Type B pancreatic cell (in vitro differentiated cells): ENCODE data around the gene PLXNA1. TPM values are rescaled to one million over a fixed set of nuclear protein-coding genes. Genes with fewer than 3 reads are reported as not detected.

ENCODE experiments used
- DNase-seq: peaks from one replicate; pipeline ENCODE4 v3.0.0; 2021; ENCODE audit warnings: mixed read lengths; ENCODE audit not compliant: unreplicated experiment; ENCODE audit errors: extremely low spot score
- H3K27ac Mint-ChIP-seq: 2 replicates; pipeline ENCODE4 v1.8.0; 2021; ENCODE audit warnings: mild to moderate bottlenecking, mixed read lengths
- H3K27me3 Mint-ChIP-seq: 2 replicates; pipeline ENCODE4 v1.8.0; 2021; ENCODE audit warnings: mixed read lengths
- H3K36me3 Mint-ChIP-seq: 2 replicates; pipeline ENCODE4 v1.8.0; 2021; ENCODE audit warnings: mixed read lengths
- H3K4me1 Mint-ChIP-seq: one replicate; pipeline ENCODE4 v1.8.0; 2021; ENCODE audit warnings: mixed read lengths; ENCODE audit not compliant: unreplicated experiment
- H3K4me3 Mint-ChIP-seq: 2 replicates; pipeline ENCODE4 v1.8.0; 2021; ENCODE audit warnings: mild to moderate bottlenecking, mixed read lengths
- H3K9me3 Mint-ChIP-seq: 2 replicates; pipeline ENCODE4 v1.8.0; 2021; ENCODE audit warnings: mixed read lengths
- total RNA-seq: library from RNA; stranded (reverse); gene quantifications from 2 replicates; pipeline ENCODE4 v1.2.1, GENCODE V29; 2021; ENCODE audit warnings: low replicate concordance
- TF ChIP-seq, protein P1 (sequence below): fragments of 200-600 bp; sonication (generic); conservative IDR thresholded peaks from 2 replicates; pipeline ENCODE4 v1.5.0; 2021; ENCODE audit warnings: antibody characterized with exemption, mild to moderate bottlenecking

PLXNA1 gene
- total RNA-seq, 1 donor from 2014 or later, result 59.2 TPM

DNA sequence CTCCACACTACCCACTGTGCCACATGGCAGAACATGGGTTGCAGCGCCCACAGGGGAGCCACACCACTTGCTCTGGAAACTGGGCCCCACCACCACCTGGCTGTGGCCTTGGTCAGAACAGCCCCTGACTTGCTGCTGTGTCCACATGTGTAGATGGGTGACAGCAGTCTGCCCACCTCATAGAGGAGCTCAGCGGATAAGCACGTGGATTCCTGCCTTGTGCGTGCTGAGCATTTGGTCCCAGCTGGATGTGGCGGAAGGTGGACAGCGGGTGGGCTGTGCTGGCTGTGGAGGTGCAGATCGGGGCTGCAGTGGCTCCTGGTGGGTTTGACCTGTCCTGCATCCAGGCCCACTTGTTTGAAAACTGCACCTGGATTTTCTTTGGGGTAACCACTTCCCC is 6.0 kb upstream of the PLXNA1 start:
- Mint-ChIP-seq H3K27ac (no peak overlapping the region), H3K27me3 (peaks cover 29% of the 10 kb centered on the region), H3K9me3 (peaks cover 14% of the 10 kb centered on the region), H3K4me1 (no peaks in the 10 kb centered on the region), H3K4me3 (no peak overlapping the region), H3K36me3 (no peaks in the 10 kb centered on the region)
- no peak for DNase-seq
- TF ChIP-seq, protein P1, sequence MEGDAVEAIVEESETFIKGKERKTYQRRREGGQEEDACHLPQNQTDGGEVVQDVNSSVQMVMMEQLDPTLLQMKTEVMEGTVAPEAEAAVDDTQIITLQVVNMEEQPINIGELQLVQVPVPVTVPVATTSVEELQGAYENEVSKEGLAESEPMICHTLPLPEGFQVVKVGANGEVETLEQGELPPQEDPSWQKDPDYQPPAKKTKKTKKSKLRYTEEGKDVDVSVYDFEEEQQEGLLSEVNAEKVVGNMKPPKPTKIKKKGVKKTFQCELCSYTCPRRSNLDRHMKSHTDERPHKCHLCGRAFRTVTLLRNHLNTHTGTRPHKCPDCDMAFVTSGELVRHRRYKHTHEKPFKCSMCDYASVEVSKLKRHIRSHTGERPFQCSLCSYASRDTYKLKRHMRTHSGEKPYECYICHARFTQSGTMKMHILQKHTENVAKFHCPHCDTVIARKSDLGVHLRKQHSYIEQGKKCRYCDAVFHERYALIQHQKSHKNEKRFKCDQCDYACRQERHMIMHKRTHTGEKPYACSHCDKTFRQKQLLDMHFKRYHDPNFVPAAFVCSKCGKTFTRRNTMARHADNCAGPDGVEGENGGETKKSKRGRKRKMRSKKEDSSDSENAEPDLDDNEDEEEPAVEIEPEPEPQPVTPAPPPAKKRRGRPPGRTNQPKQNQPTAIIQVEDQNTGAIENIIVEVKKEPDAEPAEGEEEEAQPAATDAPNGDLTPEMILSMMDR, result no peak

DNA sequence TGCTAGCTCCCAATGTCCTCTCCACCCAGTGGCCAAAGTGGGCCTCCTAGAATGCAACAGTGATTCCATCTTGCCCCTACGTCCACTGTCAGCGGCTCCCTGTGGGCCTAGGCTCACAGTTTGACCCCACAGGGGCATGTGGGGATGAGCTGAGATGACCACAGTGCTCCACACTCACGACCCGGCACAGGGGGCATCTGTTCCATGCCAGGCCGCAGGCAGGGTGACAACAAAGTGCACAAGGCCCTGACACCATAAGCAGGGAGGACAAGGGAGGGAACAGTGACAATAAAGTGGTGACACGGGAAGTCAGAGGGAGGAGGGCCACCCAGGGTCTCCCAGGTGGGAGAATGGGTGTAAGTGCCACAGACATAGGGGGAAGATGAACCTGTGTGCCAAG is 5.1 kb upstream of the PLXNA1 start:
- Mint-ChIP-seq H3K36me3 (no peaks in the 10 kb centered on the region), H3K27ac (no peak overlapping the region), H3K4me1 (no peaks in the 10 kb centered on the region), H3K27me3 (peaks cover 29% of the 10 kb centered on the region), H3K9me3 (peaks cover 14% of the 10 kb centered on the region), H3K4me3 (no peak overlapping the region)
- TF ChIP-seq, protein P1, result no peak
- DNase-seq, result no peak

DNA sequence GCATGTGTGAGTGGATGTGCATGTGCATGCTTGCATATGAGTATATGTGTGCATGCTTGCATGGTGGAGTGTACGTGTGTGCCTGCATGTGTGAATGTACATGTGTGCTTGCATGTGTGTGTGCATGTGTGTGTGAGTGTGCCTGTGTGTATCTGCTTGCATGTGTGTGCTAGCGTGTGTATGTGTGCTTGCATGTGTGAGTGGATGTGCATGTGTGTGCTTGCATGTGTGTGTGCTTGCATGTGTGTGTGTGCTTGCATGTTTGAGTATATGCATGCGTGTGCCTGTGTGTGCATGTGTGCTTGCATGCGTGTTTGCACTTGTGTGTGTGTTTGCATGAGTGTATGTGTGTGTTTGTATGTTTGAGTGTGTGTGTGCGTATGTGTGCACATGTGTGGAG is 4.6 kb upstream of the PLXNA1 start:
- Mint-ChIP-seq H3K4me1 (no peaks in the 10 kb centered on the region), H3K27me3 (peaks cover 29% of the 10 kb centered on the region)

DNA sequence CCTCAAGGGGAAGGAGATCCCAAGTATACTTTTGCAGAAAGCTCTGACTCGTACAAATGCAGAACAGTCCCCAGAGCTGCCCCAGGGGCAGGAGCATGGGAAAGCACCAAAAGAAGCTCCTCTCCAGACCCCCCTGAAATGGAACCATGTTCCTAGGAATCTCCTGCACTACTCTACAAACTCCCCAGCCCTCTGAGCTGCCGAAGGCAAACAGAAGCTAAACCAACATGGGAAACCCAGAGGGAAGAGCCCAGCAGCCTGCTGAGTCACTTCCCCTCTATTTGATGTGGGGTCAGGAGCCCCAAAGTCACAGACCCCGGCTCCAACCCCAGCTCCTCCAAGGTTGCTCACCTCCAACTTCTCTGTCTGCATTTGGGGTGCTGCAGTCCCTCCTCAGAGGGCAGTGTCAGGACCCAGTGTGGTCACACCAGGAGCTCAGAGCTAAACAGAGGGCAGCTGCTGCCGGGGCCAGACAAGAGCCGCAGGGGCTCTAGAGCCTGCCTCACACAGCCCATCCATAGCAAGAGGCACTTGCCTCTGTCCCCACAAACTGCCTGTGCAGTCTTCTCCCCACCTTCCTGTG is 3.8 kb upstream of the PLXNA1 start:
- H3K9me3 Mint-ChIP-seq, result peaks cover 13% of the 10 kb centered on the region

More for the DNA sequence above, 4.6 kb upstream of the PLXNA1 start:
- TF ChIP-seq, protein P1, result no peak
- Mint-ChIP-seq H3K36me3 (no peaks in the 10 kb centered on the region), H3K27ac (no peak overlapping the region), H3K4me3 (no peak overlapping the region), H3K9me3 (peaks cover 14% of the 10 kb centered on the region)
- no peak for DNase-seq

DNA sequence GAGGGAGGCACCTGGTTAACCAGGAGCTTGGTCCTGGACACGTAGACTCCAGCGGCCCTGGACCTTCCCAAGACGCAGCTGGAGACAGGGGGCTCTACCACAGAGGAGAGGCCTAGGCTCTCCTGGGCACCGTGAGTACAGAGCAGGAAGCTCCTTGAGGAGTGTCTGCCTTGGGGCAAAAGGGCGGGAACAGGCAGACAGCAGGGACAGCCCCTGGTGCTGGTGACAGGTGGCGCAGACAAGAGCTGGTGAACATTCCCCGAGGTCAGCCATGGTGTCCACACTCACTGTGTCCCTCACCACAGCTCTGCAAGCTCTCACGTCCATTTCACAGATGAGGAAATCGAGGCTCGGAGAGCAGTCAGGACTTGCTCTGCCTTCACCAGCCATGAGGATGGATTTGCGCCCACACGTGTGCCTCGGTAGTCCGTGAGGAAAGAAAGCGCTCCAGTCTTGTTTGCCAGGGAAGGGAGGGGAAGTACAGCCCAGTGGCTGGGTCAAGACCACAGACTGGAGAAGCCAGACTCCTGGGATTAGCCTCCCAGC is 2.6 kb upstream of the PLXNA1 start:
- TF ChIP-seq, protein P1, result no peak
- Mint-ChIP-seq H3K27me3 (peaks cover 26% of the 10 kb centered on the region), H3K36me3 (no peaks in the 10 kb centered on the region), H3K4me1 (no peaks in the 10 kb centered on the region), H3K4me3 (no peak overlapping the region), H3K27ac (no peak overlapping the region), H3K9me3 (peaks cover 1% of the 10 kb centered on the region)
- no peak for DNase-seq

More for the DNA sequence above, 3.8 kb upstream of the PLXNA1 start:
- TF ChIP-seq, protein P1, result no peak
- DNase-seq, result no peak
- Mint-ChIP-seq H3K27ac (no peak overlapping the region), H3K36me3 (no peaks in the 10 kb centered on the region), H3K4me3 (no peak overlapping the region), H3K27me3 (peaks cover 28% of the 10 kb centered on the region), H3K4me1 (no peaks in the 10 kb centered on the region)
